GM10248 (cell line): Measurements from ENCODE around the gene POM121L2.

ENCODE experiments used
- CTCF ChIA-PET: fragments of 300-600 bp; sonication (Branson Sonifier 250); formaldehyde crosslinking; extraction: SDS; loops from one replicate; lab custom pipeline; 2021; ENCODE audit warnings: antibody characterized with exemption; lab: Yijun Ruan, JAX
- POLR2A ChIA-PET: fragments of 350-650 bp; sonication (Branson Sonifier 250); formaldehyde crosslinking; extraction: SDS; loops from one replicate; lab custom pipeline; 2020; ENCODE audit warnings: antibody characterized with exemption; lab: Yijun Ruan, JAX
- DNase-seq: peaks from one replicate; pipeline ENCODE4 v3.0.0; 2012; ENCODE audit errors: extremely low spot score
- CTCF ChIP-seq: IDR thresholded peaks from 2 replicates; pipeline ENCODE4 v1.5.1; 2012; ENCODE audit warnings: mild to moderate bottlenecking, low read depth; ENCODE audit errors: extremely low read depth, missing control alignments, control extremely low read depth

Gene POM121L2

GRCh38 chr6:27312950-27313271, 838 bp upstream of the POM121L2 start:
- DNase-seq, result no peak
- ChIA-PET CTCF (interaction anchor here (0.7 to 3.5 kb wide), 27 partner anchors 8 to 538 kb away, joined by 3 to 17 read pairs (median 3); no protein-coding TSS in a partner anchor), POLR2A (no interaction called here)

GRCh38 chr6:27311806-27312145, 297 bp downstream of the POM121L2 start:
- ChIA-PET CTCF (interaction anchor here (0.8 to 3.5 kb wide), 17 partner anchors 10 to 539 kb away, joined by 3 to 17 read pairs (median 4); no protein-coding TSS in a partner anchor), POLR2A (no interaction called here)
- TF ChIP-seq CTCF, result no peak
- no peak for DNase-seq

More at GRCh38 chr6:27312950-27313271, 838 bp upstream of the POM121L2 start:
- TF ChIP-seq CTCF, result no peak

GRCh38 chr6:27303613-27304272, 8.3 kb downstream of the POM121L2 start:
- no peak for TF ChIP-seq CTCF
- ChIA-PET POLR2A (no interaction called here), CTCF (interaction anchor here (0.8 to 1.1 kb wide), 3 partner anchors 26 to 449 kb away, joined by 3 read pairs; no protein-coding TSS in a partner anchor)
- DNase-seq, result no peak

GRCh38 chr6:27297857-27298730, 14.0 kb downstream of the POM121L2 start:
- DNase-seq, result no peak
- no peak for TF ChIP-seq CTCF
- CTCF ChIA-PET, result interaction anchor here (1.0 to 1.3 kb wide), 2 partner anchors 11 to 15 kb away, joined by 3 to 6 read pairs; partner anchors contain the start of gene POM121L2
- POLR2A ChIA-PET, result no interaction called here

GRCh38 chr6:27297484-27297856, 14.6 kb downstream of the POM121L2 start:
- CTCF ChIA-PET, result interaction anchor here (1.3 kb wide), 1 partner anchor 15 kb away, joined by 6 read pairs; the partner anchor contains the start of gene POM121L2
- POLR2A ChIA-PET, result no interaction called here
- no peak for TF ChIP-seq CTCF
- no peak for DNase-seq

GRCh38 chr6:27296106-27296783, 15.8 kb downstream of the POM121L2 start:
- DNase-seq, result no peak
- ChIA-PET POLR2A (no interaction called here), CTCF (interaction anchor here (1.2 to 1.8 kb wide), 3 partner anchors 11 to 23 kb away, joined by 3 to 6 read pairs (median 6); no protein-coding TSS in a partner anchor)
- no peak for TF ChIP-seq CTCF
